Measurements from ENCODE around the gene MFSD6.

The MFSD6 gene

GRCh38 chr2:190365499-190366204 is 42.5 kb upstream of the MFSD6 start:
- H3K27me3 ChIP-seq (replicated peaks in 2 of 5; ENCODE audit: control insufficient read depth in 4 of 5, insufficient read depth in 5 of 5, low read length in 4 of 5): no peaks in the 10 kb centered on the region
- DNase-seq: no peak
- H3K36me3 ChIP-seq (ENCODE audit: control insufficient read depth in 4 of 4, insufficient read depth in 4 of 4, low read length in 3 of 4): peaks cover 0 to 19% (median 5%) of the 10 kb centered on the region in 4 experiments
- no peaks in the 10 kb centered on the region for H3K4me1 ChIP-seq (ENCODE audit: control extremely low read depth in 1 of 4, control insufficient read depth in 4 of 4, insufficient read depth in 4 of 4, low read length in 3 of 4)
- no peaks in the 10 kb centered on the region for H3K9me3 ChIP-seq (ENCODE audit: control extremely low read depth in 1 of 5, control insufficient read depth in 4 of 5, insufficient read depth in 2 of 5, low read depth in 1 of 5, low read length in 4 of 5)
- H3K4me3 ChIP-seq (ENCODE audit: control insufficient read depth in 1 of 7, extremely low read depth in 1 of 7, insufficient read depth in 4 of 7, low read depth in 2 of 7, low read length in 6 of 7): no peak overlapping the region
- WGBS (ENCODE audit: insufficient coverage): 87% methylated on average over 18 of the region's 19 CpGs
- POLR2A ChIA-PET: no interaction called here
- CTCF ChIA-PET: interaction anchor here (1.5 kb wide), 1 partner anchor 21 kb away, joined by 4 read pairs; no protein-coding TSS in a partner anchor
- no peak overlapping the region for H3K27ac ChIP-seq (ENCODE audit: insufficient read depth in 1 of 2, low read depth in 1 of 2, low read length in 2 of 2, poor library complexity in 1 of 2, severe bottlenecking in 2 of 2)

- ChIA-PET CTCF (no interaction called here), POLR2A (no interaction called here)
- no peak for DNase-seq
- Histone ChIP-seq H3K36me3 (ENCODE audit: control insufficient read depth in 4 of 4, insufficient read depth in 4 of 4, low read length in 3 of 4) (peaks cover 0 to 25% (median 5%) of the 10 kb centered on the region in 4 experiments), H3K27ac (ENCODE audit: insufficient read depth in 1 of 2, low read depth in 1 of 2, low read length in 2 of 2, poor library complexity in 1 of 2, severe bottlenecking in 2 of 2) (no peak overlapping the region), H3K4me1 (ENCODE audit: control extremely low read depth in 1 of 4, control insufficient read depth in 4 of 4, insufficient read depth in 4 of 4, low read length in 3 of 4) (no peaks in the 10 kb centered on the region), H3K4me3 (ENCODE audit: control insufficient read depth in 1 of 7, extremely low read depth in 1 of 7, insufficient read depth in 4 of 7, low read depth in 2 of 7, low read length in 6 of 7) (no peak overlapping the region), H3K27me3 (replicated peaks in 2 of 5; ENCODE audit: control insufficient read depth in 4 of 5, insufficient read depth in 5 of 5, low read length in 4 of 5) (no peaks in the 10 kb centered on the region), H3K9me3 (ENCODE audit: control extremely low read depth in 1 of 5, control insufficient read depth in 4 of 5, insufficient read depth in 2 of 5, low read depth in 1 of 5, low read length in 4 of 5) (no peaks in the 10 kb centered on the region)
- 85% methylated on average over 10 of the region's 11 CpGs for whole genome bisulfite sequencing (ENCODE audit: insufficient coverage)
Measured at GRCh38 chr2:190366248-190366753, 41.9 kb upstream of the MFSD6 start.

- Histone ChIP-seq H3K9me3 (ENCODE audit: control extremely low read depth in 1 of 5, control insufficient read depth in 4 of 5, insufficient read depth in 2 of 5, low read depth in 1 of 5, low read length in 4 of 5) (no peaks in the 10 kb centered on the region), H3K4me1 (ENCODE audit: control extremely low read depth in 1 of 4, control insufficient read depth in 4 of 4, insufficient read depth in 4 of 4, low read length in 3 of 4) (no peaks in the 10 kb centered on the region), H3K4me3 (ENCODE audit: control insufficient read depth in 1 of 7, extremely low read depth in 1 of 7, insufficient read depth in 4 of 7, low read depth in 2 of 7, low read length in 6 of 7) (no peak overlapping the region), H3K27ac (ENCODE audit: insufficient read depth in 1 of 2, low read depth in 1 of 2, low read length in 2 of 2, poor library complexity in 1 of 2, severe bottlenecking in 2 of 2) (no peak overlapping the region), H3K36me3 (ENCODE audit: control insufficient read depth in 4 of 4, insufficient read depth in 4 of 4, low read length in 3 of 4) (peaks cover 0 to 26% (median 5%) of the 10 kb centered on the region in 4 experiments), H3K27me3 (replicated peaks in 2 of 5; ENCODE audit: control insufficient read depth in 4 of 5, insufficient read depth in 5 of 5, low read length in 4 of 5) (no peaks in the 10 kb centered on the region)
- no CpG with 5 or more reads among the region's 4 CpGs for WGBS (ENCODE audit: insufficient coverage)
- CTCF ChIA-PET: interaction anchor here (0.6 to 1.6 kb wide), 4 partner anchors 10 to 63 kb away, joined by 3 to 9 read pairs (median 3); no protein-coding TSS in a partner anchor
- no peak for DNase-seq
- POLR2A ChIA-PET: no interaction called here
Measured at GRCh38 chr2:190367091-190367490, 41.1 kb upstream of the MFSD6 start.

GRCh38 chr2:190369635-190370034 is 38.5 kb upstream of the MFSD6 start:
- no peak for DNase-seq
- Histone ChIP-seq H3K36me3 (ENCODE audit: control insufficient read depth in 4 of 4, insufficient read depth in 4 of 4, low read length in 3 of 4) (peaks cover 0 to 22% (median 5%) of the 10 kb centered on the region in 4 experiments), H3K27me3 (replicated peaks in 2 of 5; ENCODE audit: control insufficient read depth in 4 of 5, insufficient read depth in 5 of 5, low read length in 4 of 5) (no peaks in the 10 kb centered on the region), H3K4me3 (ENCODE audit: control insufficient read depth in 1 of 7, extremely low read depth in 1 of 7, insufficient read depth in 4 of 7, low read depth in 2 of 7, low read length in 6 of 7) (no peak overlapping the region), H3K4me1 (ENCODE audit: control extremely low read depth in 1 of 4, control insufficient read depth in 4 of 4, insufficient read depth in 4 of 4, low read length in 3 of 4) (no peaks in the 10 kb centered on the region), H3K9me3 (ENCODE audit: control extremely low read depth in 1 of 5, control insufficient read depth in 4 of 5, insufficient read depth in 2 of 5, low read depth in 1 of 5, low read length in 4 of 5) (no peaks in the 10 kb centered on the region), H3K27ac (ENCODE audit: insufficient read depth in 1 of 2, low read depth in 1 of 2, low read length in 2 of 2, poor library complexity in 1 of 2, severe bottlenecking in 2 of 2) (no peak overlapping the region)
- 100% methylated on average over 1 of the region's 2 CpGs for WGBS (ENCODE audit: insufficient coverage)
- ChIA-PET CTCF (interaction anchor here (0.9 to 1.9 kb wide), 7 partner anchors 10 to 281 kb away, joined by 3 to 8 read pairs (median 4); no protein-coding TSS in a partner anchor), POLR2A (no interaction called here)

GRCh38 chr2:190376083-190376482 is 32.1 kb upstream of the MFSD6 start:
- no peaks in the 10 kb centered on the region for H3K27me3 ChIP-seq (replicated peaks in 2 of 5; ENCODE audit: control insufficient read depth in 4 of 5, insufficient read depth in 5 of 5, low read length in 4 of 5)
- peaks cover 0 to 6% (median 1%) of the 10 kb centered on the region in 4 experiments for H3K4me1 ChIP-seq (ENCODE audit: control extremely low read depth in 1 of 4, control insufficient read depth in 4 of 4, insufficient read depth in 4 of 4, low read length in 3 of 4)
- ChIA-PET POLR2A (no interaction called here), CTCF (interaction anchor here (0.8 to 1.8 kb wide), 5 partner anchors 9 to 716 kb away, joined by 3 to 9 read pairs (median 3); no protein-coding TSS in a partner anchor)
- no peaks in the 10 kb centered on the region for H3K9me3 ChIP-seq (ENCODE audit: control extremely low read depth in 1 of 5, control insufficient read depth in 4 of 5, insufficient read depth in 2 of 5, low read depth in 1 of 5, low read length in 4 of 5)
- H3K36me3 ChIP-seq (ENCODE audit: control insufficient read depth in 4 of 4, insufficient read depth in 4 of 4, low read length in 3 of 4): peaks cover 0 to 3% (median 0%) of the 10 kb centered on the region in 4 experiments
- no peak overlapping the region for H3K27ac ChIP-seq (ENCODE audit: insufficient read depth in 1 of 2, low read depth in 1 of 2, low read length in 2 of 2, poor library complexity in 1 of 2, severe bottlenecking in 2 of 2)
- DNase-seq: no peak
- no peak overlapping the region for H3K4me3 ChIP-seq (ENCODE audit: control insufficient read depth in 1 of 7, extremely low read depth in 1 of 7, insufficient read depth in 4 of 7, low read depth in 2 of 7, low read length in 6 of 7)

GRCh38 chr2:190376591-190377245 is 31.4 kb upstream of the MFSD6 start:
- Histone ChIP-seq H3K4me1 (ENCODE audit: control extremely low read depth in 1 of 4, control insufficient read depth in 4 of 4, insufficient read depth in 4 of 4, low read length in 3 of 4) (peaks cover 0 to 10% (median 2%) of the 10 kb centered on the region in 4 experiments), H3K27me3 (replicated peaks in 2 of 5; ENCODE audit: control insufficient read depth in 4 of 5, insufficient read depth in 5 of 5, low read length in 4 of 5) (no peaks in the 10 kb centered on the region), H3K4me3 (ENCODE audit: control insufficient read depth in 1 of 7, extremely low read depth in 1 of 7, insufficient read depth in 4 of 7, low read depth in 2 of 7, low read length in 6 of 7) (no peak overlapping the region), H3K36me3 (ENCODE audit: control insufficient read depth in 4 of 4, insufficient read depth in 4 of 4, low read length in 3 of 4) (no peaks in the 10 kb centered on the region), H3K27ac (ENCODE audit: insufficient read depth in 1 of 2, low read depth in 1 of 2, low read length in 2 of 2, poor library complexity in 1 of 2, severe bottlenecking in 2 of 2) (no peak overlapping the region), H3K9me3 (ENCODE audit: control extremely low read depth in 1 of 5, control insufficient read depth in 4 of 5, insufficient read depth in 2 of 5, low read depth in 1 of 5, low read length in 4 of 5) (no peaks in the 10 kb centered on the region)
- WGBS (ENCODE audit: insufficient coverage): 100% methylated on average over 2 of the region's 3 CpGs
- DNase-seq: no peak
- POLR2A ChIA-PET: no interaction called here
- CTCF ChIA-PET: interaction anchor here (0.8 to 1.8 kb wide), 6 partner anchors 9 to 716 kb away, joined by 3 to 9 read pairs (median 3); no protein-coding TSS in a partner anchor

GRCh38 chr2:190378880-190379237 is 29.3 kb upstream of the MFSD6 start:
- Histone ChIP-seq H3K9me3 (ENCODE audit: control extremely low read depth in 1 of 5, control insufficient read depth in 4 of 5, insufficient read depth in 2 of 5, low read depth in 1 of 5, low read length in 4 of 5) (no peaks in the 10 kb centered on the region), H3K4me3 (ENCODE audit: control insufficient read depth in 1 of 7, extremely low read depth in 1 of 7, insufficient read depth in 4 of 7, low read depth in 2 of 7, low read length in 6 of 7) (no peak overlapping the region), H3K27me3 (replicated peaks in 2 of 5; ENCODE audit: control insufficient read depth in 4 of 5, insufficient read depth in 5 of 5, low read length in 4 of 5) (no peaks in the 10 kb centered on the region), H3K27ac (ENCODE audit: insufficient read depth in 1 of 2, low read depth in 1 of 2, low read length in 2 of 2, poor library complexity in 1 of 2, severe bottlenecking in 2 of 2) (no peak overlapping the region), H3K4me1 (ENCODE audit: control extremely low read depth in 1 of 4, control insufficient read depth in 4 of 4, insufficient read depth in 4 of 4, low read length in 3 of 4) (peaks cover 0 to 10% (median 2%) of the 10 kb centered on the region in 4 experiments), H3K36me3 (ENCODE audit: control insufficient read depth in 4 of 4, insufficient read depth in 4 of 4, low read length in 3 of 4) (no peaks in the 10 kb centered on the region)
- 100% methylated on average over 2 of the region's 6 CpGs for WGBS (ENCODE audit: insufficient coverage)
- no peak for DNase-seq
- CTCF ChIA-PET: interaction anchor here (6.0 kb wide), 1 partner anchor 133 kb away, joined by 44 read pairs; no protein-coding TSS in a partner anchor
- POLR2A ChIA-PET: no interaction called here
